Testis (tissue), 3 donors: Measurements from ENCODE around the gene MYO1D. TPM values are rescaled to one million over a fixed set of nuclear protein-coding genes. Genes with fewer than 3 reads are reported as not detected.

Source experiments
- DNase-seq: peaks from one replicate; pipeline ENCODE4 v3.0.0-alpha.2; 2019
- H3K27ac ChIP-seq, 2 donors: fragments of 200-600 bp; sonication (generic); one replicate each; pipeline ENCODE4 v1.5.1; 2019
- H3K27me3 ChIP-seq: fragments of 200-600 bp; sonication (generic); one replicate; pipeline ENCODE4 v1.5.1; 2019
- H3K36me3 ChIP-seq: fragments of 200-600 bp; sonication (generic); one replicate; pipeline ENCODE4 v1.5.1; 2017; ENCODE audit warnings: low read depth; ENCODE audit errors: missing control alignments
- H3K4me1 ChIP-seq: fragments of 200-600 bp; sonication (generic); one replicate; pipeline ENCODE4 v1.5.1; 2019
- H3K4me3 ChIP-seq, 2 donors: fragments of 200-600 bp; sonication (generic); one replicate each; pipeline ENCODE4 v1.5.1; 2017 to 2019
- H3K9me3 ChIP-seq: fragments of 200-600 bp; sonication (generic); one replicate; pipeline ENCODE4 v1.5.1; 2017
- POLR2A ChIP-seq: fragments of 450-650 bp; IDR thresholded peaks from one replicate; pipeline ENCODE4 v1.6.1; 2017; ENCODE audit warnings: antibody characterized with exemption, mild to moderate bottlenecking, moderate library complexity
- WGBS, 2 donors: methylation state at CpG; one replicate each; pipeline ENCODE4 v1.1.5; 2018; 5-methylcytosine and 5-hydroxymethylcytosine counted together
- intact Hi-C: fragments of 100-400 bp; cut with DNase I; formaldehyde crosslinking; loops from one replicate; pipeline ENCODE4 v1.15.1; 2023; ENCODE audit warnings: low total_unique reads
- polyA plus RNA-seq: library from polyadenylated mRNA; stranded (reverse); fragments of 350-450 nt; fragmentation: Illumina TruSeq; extraction: RNeasy Lipid Tissue Mini Kit (QIAGEN cat#74804); gene quantifications from one replicate; pipeline ENCODE4 v1.2.3, GENCODE V29; 2014; ENCODE audit warnings: low read depth, low replicate concordance; ENCODE audit not compliant: insufficient read depth
- total RNA-seq, 2 donors: library from RNA; depleted of rRNA; stranded (reverse); fragments of >200 nt; gene quantifications; one replicate each; pipeline ENCODE4 v1.2.3, GENCODE V29; 2016
- TF ChIP-seq, protein P1 (sequence below), 3 experiments: fragments of 450-650 bp in 2 of 3; fragments of 200-600 bp in 1 of 3; sonication (generic) in 1 of 3; IDR thresholded peaks; one replicate each; pipeline ENCODE4 v1.5.1; 2016 to 2019; ENCODE audit warnings: antibody characterized with exemption in 3 of 3, mild to moderate bottlenecking in 2 of 3, moderate library complexity in 1 of 3

The MYO1D gene
- total and polyA plus RNA-seq, 3 donors from 2014 or later, result 29.5 to 34.1 (median 33.6) TPM

DNA sequence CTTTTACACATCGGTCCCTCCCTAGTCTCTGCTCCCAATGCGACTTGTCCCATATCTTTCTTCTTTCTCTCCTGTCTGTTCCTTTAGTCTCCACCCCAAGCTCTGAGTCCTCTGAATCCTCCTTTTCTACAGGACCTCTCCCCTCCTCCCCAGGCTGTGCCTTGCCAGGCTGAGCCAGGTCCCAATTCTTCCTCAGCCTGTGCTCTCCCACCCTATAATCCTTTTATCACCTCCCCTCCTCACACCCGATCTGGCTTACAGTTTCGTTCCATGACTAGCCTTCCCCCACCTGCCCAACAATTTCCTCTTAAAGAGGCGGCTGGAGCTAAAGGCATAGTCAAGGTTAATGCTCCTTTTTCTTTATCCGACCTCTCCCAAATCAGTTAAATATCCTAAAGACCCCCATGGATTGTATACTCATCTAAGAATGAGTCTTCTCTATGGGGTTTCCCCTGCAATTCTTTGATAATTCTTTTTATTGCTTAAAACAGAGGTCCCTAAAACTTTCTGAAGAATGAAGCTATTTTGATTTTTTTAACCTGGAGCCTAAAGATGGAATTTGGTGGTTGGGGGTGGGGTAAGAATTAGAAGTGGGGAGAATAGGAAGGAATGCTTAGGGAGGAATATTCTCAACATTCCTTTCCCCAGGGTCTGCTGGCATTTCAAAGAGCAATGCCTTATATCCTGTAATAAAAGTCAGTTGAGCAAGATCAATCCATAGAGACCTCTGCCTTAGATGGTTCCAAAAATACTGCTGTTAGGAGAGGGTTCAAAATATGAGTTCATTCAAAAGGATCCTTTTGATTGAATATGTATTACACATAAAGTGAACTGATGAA is 102.8 kb downstream of the MYO1D start:
- no peaks in the 10 kb centered on the region for H3K27me3 ChIP-seq
- H3K27ac ChIP-seq, result no peak overlapping the region
- WGBS, 2 donors, result 90 to 91% methylated on average over 6 of the region's 6 CpGs
- no peak overlapping the region for H3K4me3 ChIP-seq
- no peak for DNase-seq
- intact Hi-C loops, result no loop called here
- H3K4me1 ChIP-seq, result no peaks in the 10 kb centered on the region
- TF ChIP-seq POLR2A, result no peak
- TF ChIP-seq, protein P1, sequence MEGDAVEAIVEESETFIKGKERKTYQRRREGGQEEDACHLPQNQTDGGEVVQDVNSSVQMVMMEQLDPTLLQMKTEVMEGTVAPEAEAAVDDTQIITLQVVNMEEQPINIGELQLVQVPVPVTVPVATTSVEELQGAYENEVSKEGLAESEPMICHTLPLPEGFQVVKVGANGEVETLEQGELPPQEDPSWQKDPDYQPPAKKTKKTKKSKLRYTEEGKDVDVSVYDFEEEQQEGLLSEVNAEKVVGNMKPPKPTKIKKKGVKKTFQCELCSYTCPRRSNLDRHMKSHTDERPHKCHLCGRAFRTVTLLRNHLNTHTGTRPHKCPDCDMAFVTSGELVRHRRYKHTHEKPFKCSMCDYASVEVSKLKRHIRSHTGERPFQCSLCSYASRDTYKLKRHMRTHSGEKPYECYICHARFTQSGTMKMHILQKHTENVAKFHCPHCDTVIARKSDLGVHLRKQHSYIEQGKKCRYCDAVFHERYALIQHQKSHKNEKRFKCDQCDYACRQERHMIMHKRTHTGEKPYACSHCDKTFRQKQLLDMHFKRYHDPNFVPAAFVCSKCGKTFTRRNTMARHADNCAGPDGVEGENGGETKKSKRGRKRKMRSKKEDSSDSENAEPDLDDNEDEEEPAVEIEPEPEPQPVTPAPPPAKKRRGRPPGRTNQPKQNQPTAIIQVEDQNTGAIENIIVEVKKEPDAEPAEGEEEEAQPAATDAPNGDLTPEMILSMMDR (IDR thresholded peaks at IDR 0.05), result no peak
- no peaks in the 10 kb centered on the region for H3K36me3 ChIP-seq
- no peaks in the 10 kb centered on the region for H3K9me3 ChIP-seq

GRCh38 chr17:32772453-32773025 is 104.4 kb downstream of the MYO1D start:
- H3K36me3 ChIP-seq, result no peaks in the 10 kb centered on the region
- no peak for TF ChIP-seq POLR2A
- TF ChIP-seq, protein P1 (IDR thresholded peaks at IDR 0.05), result no peak
- WGBS, 2 donors, result 95 to 97% methylated on average over 9 of the region's 9 CpGs
- intact Hi-C loops, result no loop called here
- H3K4me3 ChIP-seq, result no peak overlapping the region
- no peaks in the 10 kb centered on the region for H3K27me3 ChIP-seq
- H3K4me1 ChIP-seq, result no peaks in the 10 kb centered on the region
- DNase-seq, result no peak
- H3K27ac ChIP-seq, result no peak overlapping the region
- no peaks in the 10 kb centered on the region for H3K9me3 ChIP-seq

DNA sequence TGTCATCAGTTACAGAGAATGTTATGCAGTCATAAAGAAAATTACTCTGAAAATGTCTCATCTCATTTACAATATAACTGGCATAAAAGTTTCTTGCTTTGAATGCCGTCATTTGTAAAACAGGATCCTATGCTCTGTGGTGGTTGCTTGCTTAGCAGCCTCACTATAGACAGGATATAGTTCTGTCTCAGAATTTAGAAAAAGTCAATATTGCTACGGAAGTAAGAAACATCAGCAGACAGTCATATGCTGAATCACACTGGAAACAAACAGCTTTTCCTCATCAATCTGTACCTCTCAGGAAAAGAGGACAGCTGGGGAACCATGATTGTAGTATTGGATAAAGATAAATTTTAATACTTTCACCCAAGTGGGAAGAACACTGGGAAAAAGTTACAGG is 105.5 kb downstream of the MYO1D start:
- no peak overlapping the region for H3K4me3 ChIP-seq
- TF ChIP-seq POLR2A, result no peak
- TF ChIP-seq, protein P1 (IDR thresholded peaks at IDR 0.05), result no peak
- no peaks in the 10 kb centered on the region for H3K36me3 ChIP-seq
- H3K27me3 ChIP-seq, result no peaks in the 10 kb centered on the region
- DNase-seq, result no peak
- intact Hi-C loops, result no loop called here
- no peak overlapping the region for H3K27ac ChIP-seq
- no peaks in the 10 kb centered on the region for H3K9me3 ChIP-seq
- H3K4me1 ChIP-seq, result no peaks in the 10 kb centered on the region
- WGBS, 2 donors, result 88 to 93% methylated on average over 2 of the region's 2 CpGs

DNA sequence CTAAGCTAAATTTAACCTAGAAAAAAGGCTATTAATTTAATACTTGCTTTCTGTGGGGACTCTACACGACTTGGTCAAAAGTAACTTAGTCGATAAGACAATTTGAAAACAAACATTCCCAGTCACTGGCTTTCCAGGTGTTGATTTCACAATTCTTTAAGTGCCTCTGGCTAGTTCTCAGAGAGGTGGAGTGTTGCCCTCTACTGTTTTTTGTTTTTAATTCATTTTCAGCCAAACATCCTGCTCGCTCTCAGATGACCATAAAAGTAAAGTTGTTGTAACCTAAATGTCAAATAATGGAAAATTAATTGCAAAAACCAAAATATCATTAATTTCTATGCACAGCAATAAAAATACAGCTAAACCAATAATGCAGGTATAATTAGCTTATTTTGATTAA is 107.1 kb downstream of the MYO1D start:
- no peak for DNase-seq
- TF ChIP-seq, protein P1 (IDR thresholded peaks at IDR 0.05), result no peak
- no peak for TF ChIP-seq POLR2A
- H3K27ac ChIP-seq, result no peak overlapping the region
- no peaks in the 10 kb centered on the region for H3K36me3 ChIP-seq
- H3K27me3 ChIP-seq, result no peaks in the 10 kb centered on the region
- H3K9me3 ChIP-seq, result no peaks in the 10 kb centered on the region
- H3K4me3 ChIP-seq, result no peak overlapping the region
- no peaks in the 10 kb centered on the region for H3K4me1 ChIP-seq
- intact Hi-C loops, result no loop called here
- WGBS, 2 donors, result 68 to 71% methylated on average over 3 of the region's 3 CpGs
